Measurements from ENCODE around the gene PHOX2A.

The PHOX2A gene

DNA sequence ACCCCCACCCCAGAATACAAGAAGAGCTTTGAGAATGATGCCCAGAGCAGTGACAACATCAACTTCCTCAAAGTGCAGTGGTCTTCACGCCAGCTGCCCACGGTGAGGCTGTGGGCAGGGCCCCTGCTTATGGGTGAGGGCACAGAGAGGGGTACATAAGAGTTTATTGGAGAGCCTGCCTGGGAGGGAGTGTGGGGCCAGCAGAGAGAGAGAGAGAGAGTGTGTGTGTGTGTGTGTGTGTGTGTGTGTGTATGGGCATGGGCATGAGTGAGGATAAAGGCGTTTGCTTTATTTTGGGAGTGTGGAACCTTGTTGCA is 9.5 kb downstream of the PHOX2A start:
- 91% methylated on average over 3 of the region's 3 CpGs for WGBS
- Histone ChIP-seq H3K27me3 (ENCODE audit: control insufficient read depth in 1 of 2, insufficient read depth in 1 of 2, low read length in 2 of 2) (peaks cover 0 to 4% of the 10 kb centered on the region in 2 experiments), H3K4ac (ENCODE audit: low read depth in 1 of 2, low read length in 2 of 2) (no peak overlapping the region), H4K91ac (ENCODE audit: low read length) (no peak overlapping the region), H4K8ac (ENCODE audit: low read length) (peak overlapping the region; percentile 33), H3K18ac (ENCODE audit: low read depth in 1 of 2, low read length in 2 of 2) (no peak overlapping the region), H3K9me3 (ENCODE audit: control insufficient read depth, low read length) (no peaks in the 10 kb centered on the region), H2BK12ac (ENCODE audit: low read length in 2 of 2) (no peak overlapping the region), H3K23ac (ENCODE audit: low read length in 2 of 2) (no peak overlapping the region), H2BK120ac (ENCODE audit: low read depth, low read length) (no peak overlapping the region), H3K9ac (ENCODE audit: low read length) (no peak overlapping the region), H3K4me1 (ENCODE audit: control insufficient read depth, insufficient read depth, low read depth, low read length) (peaks cover 22% of the 10 kb centered on the region), H3K36me3 (ENCODE audit: control insufficient read depth in 1 of 2, insufficient read depth in 2 of 2, low read depth in 1 of 2, low read length in 2 of 2) (peaks cover 89 to 92% of the 10 kb centered on the region in 2 experiments), H3K14ac (ENCODE audit: low read length in 2 of 2) (no peak overlapping the region), H2AK5ac (ENCODE audit: low read length, severe bottlenecking) (no peak overlapping the region), H2BK15ac (ENCODE audit: low read depth, poor library complexity, severe bottlenecking) (no peak overlapping the region), H3K79me1 (replicated peaks; ENCODE audit: low read length, poor library complexity, severe bottlenecking) (peaks cover 48% of the 10 kb centered on the region), H2BK5ac (ENCODE audit: low read depth, low read length, poor library complexity, severe bottlenecking) (no peak overlapping the region), H3K4me2 (ENCODE audit: low read length, poor library complexity, severe bottlenecking) (no peak overlapping the region), H3K4me3 (ENCODE audit: insufficient read depth in 1 of 2, low read depth in 1 of 2, low read length in 2 of 2) (no peak overlapping the region), H3K27ac (ENCODE audit: low read length, poor library complexity, severe bottlenecking) (no peak overlapping the region), H2AFZ (ENCODE audit: low read depth, low read length) (no peak overlapping the region)
- DNase-seq, result no peak

DNA sequence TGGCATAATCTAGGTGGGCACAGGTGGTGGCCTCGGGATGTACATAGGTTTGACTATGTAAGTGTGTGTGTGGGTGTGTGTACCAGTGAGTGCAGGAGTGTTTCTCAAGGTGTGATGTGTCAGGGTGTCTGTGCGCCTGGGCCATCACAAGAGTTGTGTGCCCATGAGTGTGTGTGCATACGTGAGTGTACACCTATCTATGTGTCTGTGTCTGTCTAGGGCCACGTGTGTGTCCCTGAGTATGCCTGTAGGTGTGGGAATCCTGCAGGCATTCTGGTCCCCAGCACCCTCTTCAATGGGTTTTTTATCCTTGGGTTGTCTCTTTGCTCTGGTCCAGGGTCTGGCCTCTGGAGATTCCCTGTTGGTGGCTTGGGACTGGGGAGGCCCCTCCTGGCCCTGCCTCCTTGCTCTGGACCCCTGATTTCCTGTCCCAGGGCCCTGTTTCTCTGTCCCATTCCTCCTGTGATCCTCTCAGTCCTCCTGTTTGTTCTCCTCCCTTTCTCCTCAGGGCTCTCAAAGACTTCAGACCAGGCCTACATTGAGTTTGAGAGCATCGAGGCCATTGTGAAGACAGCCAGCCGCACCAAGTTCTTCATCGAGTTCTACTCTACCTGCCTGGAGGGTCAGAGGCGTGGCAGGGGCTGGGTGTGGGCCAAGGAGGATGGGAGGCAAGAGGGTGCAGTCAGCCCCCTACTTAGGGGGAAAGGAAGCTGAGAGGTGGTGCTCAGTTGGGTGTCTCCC is 10.0 kb downstream of the PHOX2A start:
- 97% methylated on average over 8 of the region's 8 CpGs for WGBS

DNA sequence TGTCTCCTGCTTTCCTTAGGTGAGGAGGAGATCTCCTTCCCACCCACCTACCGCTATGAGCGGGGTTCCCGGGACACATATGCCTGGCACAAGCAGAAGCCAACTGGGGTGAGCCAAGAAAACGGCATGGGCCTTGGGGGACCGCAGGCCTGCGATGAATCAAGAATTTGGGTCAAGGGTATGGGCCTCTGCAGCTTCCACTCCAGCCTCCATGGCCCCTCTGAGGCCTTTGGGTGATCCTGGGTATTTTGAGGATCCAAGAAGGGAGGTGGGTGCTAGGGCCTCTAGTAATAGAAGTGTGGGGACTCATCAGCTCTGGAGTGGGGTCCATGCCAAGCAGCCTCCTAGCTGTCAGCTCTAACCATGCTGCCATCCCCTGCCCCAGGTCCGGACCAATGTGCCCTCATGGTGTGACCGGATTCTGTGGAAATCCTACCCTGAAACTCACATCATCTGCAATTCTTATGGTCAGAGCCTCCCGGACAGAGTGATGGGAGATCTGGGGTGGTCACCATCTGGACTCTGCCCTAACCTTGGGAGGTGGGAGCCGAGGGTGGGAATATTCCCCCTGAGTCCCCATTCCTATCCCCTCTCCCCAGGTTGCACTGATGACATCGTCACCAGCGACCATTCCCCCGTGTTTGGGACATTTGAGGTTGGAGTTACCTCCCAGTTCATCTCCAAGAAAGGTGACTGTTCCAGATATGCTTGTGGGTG is 10.8 kb downstream of the PHOX2A start:
- H2AK5ac ChIP-seq (ENCODE audit: low read length, severe bottlenecking), result no peak overlapping the region
- H4K8ac ChIP-seq (ENCODE audit: low read length), result no peak overlapping the region
- H3K36me3 ChIP-seq (ENCODE audit: control insufficient read depth in 1 of 2, insufficient read depth in 2 of 2, low read depth in 1 of 2, low read length in 2 of 2), result peaks cover 94 to 100% of the 10 kb centered on the region in 2 experiments
- H3K18ac ChIP-seq (ENCODE audit: low read depth in 1 of 2, low read length in 2 of 2), result no peak overlapping the region
- H3K4ac ChIP-seq (ENCODE audit: low read depth in 1 of 2, low read length in 2 of 2), result no peak overlapping the region
- H2BK15ac ChIP-seq (ENCODE audit: low read depth, poor library complexity, severe bottlenecking), result no peak overlapping the region
- no peak overlapping the region for H3K9ac ChIP-seq (ENCODE audit: low read length)
- H3K4me3 ChIP-seq (ENCODE audit: insufficient read depth in 1 of 2, low read depth in 1 of 2, low read length in 2 of 2), result no peak overlapping the region
- H2BK120ac ChIP-seq (ENCODE audit: low read depth, low read length), result no peak overlapping the region
- no peak for DNase-seq
- H3K27me3 ChIP-seq (ENCODE audit: control insufficient read depth in 1 of 2, insufficient read depth in 1 of 2, low read length in 2 of 2), result no peaks in the 10 kb centered on the region
- peaks cover 61% of the 10 kb centered on the region for H3K79me1 ChIP-seq (replicated peaks; ENCODE audit: low read length, poor library complexity, severe bottlenecking)
- no peak overlapping the region for H2BK12ac ChIP-seq (ENCODE audit: low read length in 2 of 2)
- H2BK5ac ChIP-seq (ENCODE audit: low read depth, low read length, poor library complexity, severe bottlenecking), result no peak overlapping the region
- no peak overlapping the region for H3K4me2 ChIP-seq (ENCODE audit: low read length, poor library complexity, severe bottlenecking)
- no peak overlapping the region for H3K27ac ChIP-seq (ENCODE audit: low read length, poor library complexity, severe bottlenecking)
- H3K14ac ChIP-seq (ENCODE audit: low read length in 2 of 2), result no peak overlapping the region
- H3K23ac ChIP-seq (ENCODE audit: low read length in 2 of 2), result no peak overlapping the region
- 97% methylated on average over 9 of the region's 13 CpGs for WGBS
- H3K9me3 ChIP-seq (ENCODE audit: control insufficient read depth, low read length), result no peaks in the 10 kb centered on the region
- H3K4me1 ChIP-seq (ENCODE audit: control insufficient read depth, insufficient read depth, low read depth, low read length), result peaks cover 21% of the 10 kb centered on the region
- no peak overlapping the region for H4K91ac ChIP-seq (ENCODE audit: low read length)
- H2AFZ ChIP-seq (ENCODE audit: low read depth, low read length), result no peak overlapping the region

More for the DNA sequence above, 10.0 kb downstream of the PHOX2A start:
- Histone ChIP-seq H3K4me2 (ENCODE audit: low read length, poor library complexity, severe bottlenecking) (no peak overlapping the region), H2BK120ac (ENCODE audit: low read depth, low read length) (no peak overlapping the region), H4K91ac (ENCODE audit: low read length) (no peak overlapping the region), H3K79me1 (replicated peaks; ENCODE audit: low read length, poor library complexity, severe bottlenecking) (peaks cover 53% of the 10 kb centered on the region), H3K4ac (ENCODE audit: low read depth in 1 of 2, low read length in 2 of 2) (no peak overlapping the region), H3K14ac (ENCODE audit: low read length in 2 of 2) (no peak overlapping the region), H3K36me3 (ENCODE audit: control insufficient read depth in 1 of 2, insufficient read depth in 2 of 2, low read depth in 1 of 2, low read length in 2 of 2) (peaks cover 94 to 97% of the 10 kb centered on the region in 2 experiments), H3K9me3 (ENCODE audit: control insufficient read depth, low read length) (no peaks in the 10 kb centered on the region), H2AK5ac (ENCODE audit: low read length, severe bottlenecking) (no peak overlapping the region), H3K18ac (ENCODE audit: low read depth in 1 of 2, low read length in 2 of 2) (no peak overlapping the region), H2AFZ (ENCODE audit: low read depth, low read length) (no peak overlapping the region), H4K8ac (ENCODE audit: low read length) (peak overlapping the region; percentile 33), H3K4me1 (ENCODE audit: control insufficient read depth, insufficient read depth, low read depth, low read length) (peaks cover 18% of the 10 kb centered on the region), H3K23ac (ENCODE audit: low read length in 2 of 2) (no peak overlapping the region), H3K27ac (ENCODE audit: low read length, poor library complexity, severe bottlenecking) (no peak overlapping the region), H2BK12ac (ENCODE audit: low read length in 2 of 2) (no peak overlapping the region), H3K27me3 (ENCODE audit: control insufficient read depth in 1 of 2, insufficient read depth in 1 of 2, low read length in 2 of 2) (no peaks in the 10 kb centered on the region), H2BK5ac (ENCODE audit: low read depth, low read length, poor library complexity, severe bottlenecking) (no peak overlapping the region), H3K9ac (ENCODE audit: low read length) (no peak overlapping the region), H3K4me3 (ENCODE audit: insufficient read depth in 1 of 2, low read depth in 1 of 2, low read length in 2 of 2) (no peak overlapping the region), H2BK15ac (ENCODE audit: low read depth, poor library complexity, severe bottlenecking) (no peak overlapping the region)
- no peak for DNase-seq

DNA sequence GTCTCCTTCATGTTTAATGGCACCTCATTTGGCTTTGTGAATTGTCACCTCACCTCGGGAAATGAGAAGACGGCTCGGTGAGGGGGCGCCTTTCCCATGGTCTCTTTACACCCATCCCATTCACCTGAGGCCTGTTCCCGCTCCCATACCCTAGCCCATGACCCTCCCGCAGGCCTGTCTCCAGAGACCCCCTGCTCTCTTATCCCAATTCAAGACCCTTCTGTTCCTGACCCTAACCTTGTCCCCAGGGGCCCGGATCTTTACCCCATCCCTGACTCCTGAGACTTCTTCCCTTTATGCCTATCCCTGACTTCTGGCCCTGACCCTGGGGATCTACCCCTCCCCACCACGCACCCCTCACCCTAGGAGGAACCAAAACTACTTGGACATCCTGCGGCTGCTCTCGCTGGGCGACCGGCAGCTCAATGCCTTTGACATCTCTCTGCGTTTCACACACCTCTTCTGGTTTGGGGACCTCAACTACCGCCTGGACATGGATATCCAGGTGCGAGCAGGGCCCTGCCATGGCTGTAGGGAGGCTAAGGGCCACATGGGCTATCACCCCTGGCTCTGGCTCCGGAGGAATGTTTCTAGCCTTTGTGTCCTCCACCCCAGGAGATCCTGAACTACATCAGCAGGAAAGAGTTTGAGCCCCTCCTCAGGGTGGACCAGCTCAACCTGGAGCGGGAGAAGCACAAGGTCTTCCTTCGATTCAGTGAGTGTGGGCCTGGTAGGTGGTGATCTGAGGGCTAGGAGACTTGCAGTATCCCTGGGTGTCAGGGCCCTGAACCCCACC is 11.5 kb downstream of the PHOX2A start:
- Histone ChIP-seq H4K91ac (ENCODE audit: low read length) (no peak overlapping the region), H3K23ac (ENCODE audit: low read length in 2 of 2) (no peak overlapping the region), H2AK5ac (ENCODE audit: low read length, severe bottlenecking) (no peak overlapping the region), H2BK5ac (ENCODE audit: low read depth, low read length, poor library complexity, severe bottlenecking) (no peak overlapping the region), H2AFZ (ENCODE audit: low read depth, low read length) (no peak overlapping the region), H3K27me3 (ENCODE audit: control insufficient read depth in 1 of 2, insufficient read depth in 1 of 2, low read length in 2 of 2) (no peaks in the 10 kb centered on the region), H3K9me3 (ENCODE audit: control insufficient read depth, low read length) (no peaks in the 10 kb centered on the region), H3K4me1 (ENCODE audit: control insufficient read depth, insufficient read depth, low read depth, low read length) (peaks cover 23% of the 10 kb centered on the region), H2BK12ac (ENCODE audit: low read length in 2 of 2) (no peak overlapping the region), H3K36me3 (ENCODE audit: control insufficient read depth in 1 of 2, insufficient read depth in 2 of 2, low read depth in 1 of 2, low read length in 2 of 2) (peaks cover 94 to 99% of the 10 kb centered on the region in 2 experiments), H2BK15ac (ENCODE audit: low read depth, poor library complexity, severe bottlenecking) (no peak overlapping the region), H3K4ac (ENCODE audit: low read depth in 1 of 2, low read length in 2 of 2) (no peak overlapping the region), H4K8ac (ENCODE audit: low read length) (no peak overlapping the region), H3K14ac (ENCODE audit: low read length in 2 of 2) (no peak overlapping the region), H3K9ac (ENCODE audit: low read length) (no peak overlapping the region), H3K27ac (ENCODE audit: low read length, poor library complexity, severe bottlenecking) (no peak overlapping the region), H2BK120ac (ENCODE audit: low read depth, low read length) (no peak overlapping the region), H3K79me1 (replicated peaks; ENCODE audit: low read length, poor library complexity, severe bottlenecking) (peaks cover 63% of the 10 kb centered on the region), H3K18ac (ENCODE audit: low read depth in 1 of 2, low read length in 2 of 2) (no peak overlapping the region), H3K4me3 (ENCODE audit: insufficient read depth in 1 of 2, low read depth in 1 of 2, low read length in 2 of 2) (no peak overlapping the region), H3K4me2 (ENCODE audit: low read length, poor library complexity, severe bottlenecking) (no peak overlapping the region)
- WGBS, result 96% methylated on average over 18 of the region's 18 CpGs
- DNase-seq, result no peak
